ENCODE data around the gene LAMB1.

LAMB1 gene

GRCh38 chr7:107982042-107982840 is 20.7 kb downstream of the LAMB1 start:
- no peak for TF ChIP-seq CTCF (IDR thresholded peaks at IDR 0.05; ENCODE audit: unreplicated experiment in 3 of 3)
- Mint-ChIP-seq H3K27ac (peak overlapping the region; percentile 86 to 92 (median 89)), H3K36me3 (ENCODE audit: low read depth) (peaks cover 70% of the 10 kb centered on the region), H3K4me3 (peak overlapping the region in 2 of 3 experiments; percentile 2 to 31), H3K27me3 (ENCODE audit: low read depth) (peaks cover 3% of the 10 kb centered on the region), H3K9me3 (no peaks in the 10 kb centered on the region), H3K4me1 (peaks cover 30% of the 10 kb centered on the region)

DNA sequence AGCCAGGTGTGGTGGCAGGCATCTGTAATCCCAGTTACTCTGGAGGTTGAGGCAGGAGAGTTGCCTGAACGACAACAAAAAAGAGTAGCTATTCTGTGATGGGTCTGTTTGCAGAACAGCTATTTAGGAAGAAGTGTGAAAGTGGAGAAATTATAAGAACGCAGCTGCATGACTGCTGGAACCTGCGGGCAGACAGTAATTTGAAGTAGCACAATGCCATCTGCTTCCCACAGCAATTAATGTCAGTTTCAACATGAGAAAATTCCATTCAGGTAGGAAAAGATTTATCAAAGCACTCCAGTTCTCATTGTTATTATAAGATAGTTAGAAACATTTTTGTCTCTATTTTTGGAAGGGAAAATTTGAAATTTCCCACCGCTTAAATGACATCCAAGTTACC is 21.5 kb downstream of the LAMB1 start:
- no peak for TF ChIP-seq CTCF (IDR thresholded peaks at IDR 0.05; ENCODE audit: unreplicated experiment in 3 of 3)
- Mint-ChIP-seq H3K4me1 (peaks cover 26% of the 10 kb centered on the region), H3K36me3 (ENCODE audit: low read depth) (peaks cover 69% of the 10 kb centered on the region), H3K9me3 (no peaks in the 10 kb centered on the region), H3K4me3 (no peak overlapping the region), H3K27me3 (ENCODE audit: low read depth) (no peaks in the 10 kb centered on the region), H3K27ac (peak overlapping the region; percentile 86 to 92 (median 89))

GRCh38 chr7:107980671-107981190 is 22.2 kb downstream of the LAMB1 start:
- TF ChIP-seq CTCF (IDR thresholded peaks at IDR 0.05; ENCODE audit: unreplicated experiment in 3 of 3), result no peak
- Mint-ChIP-seq H3K36me3 (ENCODE audit: low read depth) (peaks cover 70% of the 10 kb centered on the region), H3K9me3 (no peaks in the 10 kb centered on the region), H3K4me3 (no peak overlapping the region), H3K4me1 (peaks cover 25% of the 10 kb centered on the region), H3K27me3 (ENCODE audit: low read depth) (no peaks in the 10 kb centered on the region), H3K27ac (peak overlapping the region in 1 of 3 experiments; percentile 37)

DNA sequence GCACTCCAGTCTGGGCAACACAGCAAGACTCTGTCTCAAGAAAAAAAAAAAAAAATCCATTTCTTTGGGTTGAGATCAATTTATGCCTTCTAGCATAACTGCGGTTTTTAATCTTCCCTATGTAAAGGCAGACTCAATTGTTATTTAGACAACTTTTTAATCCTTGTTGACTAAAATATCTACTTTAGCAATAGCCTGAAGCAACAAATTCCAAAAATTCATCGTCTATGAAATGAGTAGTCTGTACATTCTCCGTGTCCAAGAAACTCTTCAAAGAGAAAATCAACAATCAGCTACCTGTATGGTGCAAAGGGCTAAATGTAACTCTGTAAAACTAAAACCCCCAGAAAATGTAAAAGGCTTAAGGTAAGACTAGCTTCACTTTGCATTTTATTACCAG is 22.8 kb downstream of the LAMB1 start:
- no peak for TF ChIP-seq CTCF (IDR thresholded peaks at IDR 0.05; ENCODE audit: unreplicated experiment in 3 of 3)
- Mint-ChIP-seq H3K4me1 (peaks cover 28% of the 10 kb centered on the region), H3K4me3 (no peak overlapping the region), H3K36me3 (ENCODE audit: low read depth) (peaks cover 75% of the 10 kb centered on the region), H3K9me3 (no peaks in the 10 kb centered on the region), H3K27ac (peak overlapping the region in 2 of 3 experiments; percentile 37 to 56), H3K27me3 (ENCODE audit: low read depth) (no peaks in the 10 kb centered on the region)

DNA sequence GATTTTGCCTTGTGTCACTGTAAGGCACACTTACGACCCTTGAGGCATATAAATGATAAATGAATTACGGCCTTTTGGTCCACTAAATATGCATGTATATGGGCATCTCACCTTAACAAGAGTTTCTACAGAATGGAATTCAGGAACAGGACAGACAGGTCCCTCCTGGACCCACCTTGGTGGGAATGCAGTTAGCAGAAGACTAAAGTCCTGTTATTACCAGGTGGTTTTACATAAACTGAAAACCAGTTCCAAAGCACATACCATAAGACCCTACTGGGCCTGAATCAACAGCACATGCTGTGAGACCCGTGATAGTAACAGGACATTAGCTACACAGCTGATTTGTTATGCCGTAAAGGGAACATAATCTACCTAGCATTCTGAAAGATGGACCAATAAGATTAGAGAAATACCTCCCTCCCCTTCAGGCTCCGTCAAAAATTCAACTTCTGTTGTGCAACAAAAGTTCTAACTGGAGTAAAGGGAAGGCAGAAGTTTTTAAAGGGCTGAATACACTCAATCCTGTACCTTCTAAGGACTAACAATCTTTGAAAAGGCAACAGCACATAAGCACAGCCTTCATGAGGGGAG is 24.0 kb downstream of the LAMB1 start:
- Mint-ChIP-seq H3K27ac (no peak overlapping the region), H3K4me1 (peaks cover 29% of the 10 kb centered on the region), H3K9me3 (no peaks in the 10 kb centered on the region), H3K36me3 (ENCODE audit: low read depth) (peaks cover 76% of the 10 kb centered on the region), H3K27me3 (ENCODE audit: low read depth) (no peaks in the 10 kb centered on the region), H3K4me3 (no peak overlapping the region)
- TF ChIP-seq CTCF (IDR thresholded peaks at IDR 0.05; ENCODE audit: unreplicated experiment in 3 of 3), result no peak
